Activated T-cell treated with anti-CD3 and anti-CD28 coated beads for 48 hours (primary cell): ENCODE measurements around the gene HECTD1.
"Not testable (repeated sequence)": the region's sequence is repeated elsewhere in the genome, so short reads cannot be mapped to it uniquely, and the experiment has no call there.

ENCODE experiments used
- DNase-seq: peaks from one replicate; pipeline ENCODE4 v3.0.0-alpha.2; 2020; ENCODE audit warnings: low read depth

The HECTD1 gene

DNA sequence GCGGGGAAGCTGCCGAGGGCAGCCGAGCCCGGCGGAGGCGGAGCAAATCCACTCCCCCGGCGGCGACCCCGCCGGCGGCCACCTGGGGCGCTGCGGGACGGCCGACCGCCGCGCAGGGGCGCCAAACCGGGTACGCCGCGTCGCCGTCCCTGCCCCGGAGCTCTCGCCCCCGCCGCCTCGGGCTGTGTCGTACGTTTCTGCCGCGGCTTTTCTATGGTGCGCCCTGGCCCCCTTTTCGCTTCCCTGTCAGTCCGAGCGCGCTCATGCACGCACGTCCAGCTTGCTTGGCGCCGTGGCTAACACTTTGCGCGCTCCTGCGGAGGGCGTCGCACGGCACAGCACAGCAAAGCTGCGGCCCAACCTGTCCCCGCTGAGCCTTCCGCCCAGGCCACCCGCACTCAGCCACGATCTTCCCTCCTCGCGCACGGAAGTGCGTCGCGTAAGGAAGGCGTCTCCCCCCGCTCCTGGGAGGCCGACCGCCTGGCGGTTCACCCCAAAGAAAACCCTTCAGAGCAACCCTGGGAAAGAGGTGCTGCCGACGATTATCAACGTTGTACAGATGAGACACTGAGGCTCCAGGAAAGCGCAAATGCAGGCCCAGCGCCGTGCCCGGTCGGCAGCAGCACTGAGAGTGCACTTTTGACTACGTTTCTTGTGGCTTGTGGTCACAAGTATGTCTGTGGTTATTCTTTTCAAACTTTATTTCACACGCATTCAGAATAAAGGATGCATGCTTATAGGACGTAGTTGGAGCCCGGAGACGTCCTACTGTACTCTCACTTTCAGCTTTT is at the start of gene HECTD1:
Gene HECTD1 (minus strand): TSS at position 39 of the 791 bp plus-strand sequence. CDS start 1,857 bp downstream, outside the sequence.
- DNase-seq: peak; percentile 89

DNA sequence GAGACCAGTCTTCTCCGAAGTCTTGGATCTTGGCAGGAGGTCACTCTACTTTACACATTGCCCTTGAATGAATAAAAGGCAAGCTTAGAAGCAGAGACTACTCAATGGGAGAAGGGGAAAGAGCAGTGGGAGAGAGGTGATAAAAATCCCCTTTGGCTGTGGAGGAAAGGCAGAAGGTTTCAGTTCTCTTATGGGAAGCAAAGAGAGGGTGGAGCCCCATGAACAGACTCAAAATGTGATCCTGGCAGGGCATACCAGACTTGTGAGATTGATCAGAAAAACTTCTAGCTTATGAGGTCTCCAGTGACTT is 49.6 kb upstream of the HECTD1 start:
- DNase-seq: no peak

- DNase-seq: no peak
These were observed 49.1 kb upstream of the HECTD1 start for GRCh38 chr14:31256534-31257243.

DNA sequence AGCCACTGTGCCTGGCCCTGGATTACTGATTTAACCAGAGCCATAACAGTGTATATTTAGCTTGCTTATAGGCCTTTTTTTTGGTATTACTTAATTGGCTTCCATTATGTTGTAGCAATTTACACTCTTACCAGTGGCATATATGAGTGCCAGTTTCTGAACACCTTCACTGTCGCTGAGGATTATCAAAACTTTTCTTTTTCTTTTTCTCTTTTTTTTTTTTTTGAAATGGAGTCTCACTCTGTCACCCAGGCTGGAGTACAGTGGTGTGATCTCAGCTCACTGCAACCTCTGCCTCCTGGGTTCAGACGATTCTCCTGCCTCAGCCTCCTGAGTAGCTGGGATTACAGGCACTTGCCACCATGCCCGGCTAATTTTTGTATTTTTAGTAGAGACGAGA is 48.3 kb upstream of the HECTD1 start:
- not testable (repeated sequence) for DNase-seq

DNA sequence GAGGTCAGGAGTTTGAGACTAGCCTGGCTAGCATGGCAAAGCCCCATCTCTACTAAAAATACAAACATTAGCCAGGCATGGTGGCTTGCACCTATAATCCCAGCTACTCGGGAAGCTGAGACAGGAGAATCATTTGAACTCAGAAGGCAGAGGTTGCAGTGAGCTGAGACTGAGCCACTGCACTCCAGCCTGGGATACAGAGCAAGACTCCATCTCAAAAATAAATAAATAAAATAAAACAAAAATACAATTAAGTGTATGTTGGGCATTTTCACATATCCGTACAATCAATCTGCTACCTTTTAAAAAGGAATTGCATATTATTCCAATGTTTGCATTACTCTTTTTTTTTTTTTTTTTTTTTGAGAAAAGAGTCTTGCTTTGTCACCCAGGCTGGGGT is 47.7 kb upstream of the HECTD1 start:
- DNase-seq: no peak

GRCh38 chr14:31253746-31254471 is 46.3 kb upstream of the HECTD1 start:
- no peak for DNase-seq

GRCh38 chr14:31252865-31253264 is 45.3 kb upstream of the HECTD1 start:
- DNase-seq: no peak

DNA sequence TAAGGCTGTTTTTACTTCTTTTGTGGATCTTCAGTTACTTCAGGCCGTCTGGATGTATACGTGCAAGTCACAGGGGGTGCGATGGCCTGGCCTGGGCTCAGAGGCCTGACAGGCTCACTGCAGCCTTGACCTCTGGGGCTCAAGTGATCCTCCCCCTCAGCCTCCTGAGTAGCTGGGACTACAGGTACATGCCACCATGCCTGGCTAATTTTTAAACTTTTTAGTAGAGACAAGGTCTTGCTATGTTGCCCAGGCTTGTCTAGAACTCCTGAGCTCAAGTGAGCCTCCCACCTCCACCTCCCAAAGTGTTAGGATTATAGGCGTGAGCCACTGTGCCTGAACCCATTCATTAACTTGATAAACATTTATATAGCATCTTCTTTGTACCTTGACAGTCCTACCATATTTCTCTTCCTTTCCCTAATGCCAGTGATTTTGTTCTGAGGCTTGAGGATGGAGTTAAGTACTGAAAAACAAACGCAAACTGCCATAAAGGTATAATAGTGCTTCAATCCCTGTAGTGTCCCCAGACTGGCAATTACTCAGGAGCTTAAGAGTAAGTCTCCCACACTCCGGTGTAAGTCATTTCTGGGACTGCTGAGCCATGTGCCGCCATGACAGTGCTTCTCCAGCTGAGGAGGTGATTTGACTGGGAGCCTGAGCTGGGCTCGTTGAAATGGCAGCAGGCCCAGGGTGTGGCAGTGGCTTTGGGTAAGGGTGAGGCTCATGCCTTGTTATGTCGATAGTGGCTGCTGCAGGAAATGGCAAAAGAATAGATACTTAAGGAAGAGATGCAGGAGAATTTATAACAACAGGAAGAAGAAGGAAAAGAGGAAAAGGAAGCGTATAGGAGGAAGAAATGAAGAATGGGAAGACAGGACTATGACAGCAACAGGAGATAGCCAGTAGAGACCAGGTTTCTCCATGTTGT is 43.7 kb upstream of the HECTD1 start:
- no peak for DNase-seq

- no peak for DNase-seq
These were observed 37.0 kb upstream of the HECTD1 start for GRCh38 chr14:31244626-31245025.

GRCh38 chr14:31243860-31244259 is 36.3 kb upstream of the HECTD1 start:
- peak; percentile 18 for DNase-seq

DNA sequence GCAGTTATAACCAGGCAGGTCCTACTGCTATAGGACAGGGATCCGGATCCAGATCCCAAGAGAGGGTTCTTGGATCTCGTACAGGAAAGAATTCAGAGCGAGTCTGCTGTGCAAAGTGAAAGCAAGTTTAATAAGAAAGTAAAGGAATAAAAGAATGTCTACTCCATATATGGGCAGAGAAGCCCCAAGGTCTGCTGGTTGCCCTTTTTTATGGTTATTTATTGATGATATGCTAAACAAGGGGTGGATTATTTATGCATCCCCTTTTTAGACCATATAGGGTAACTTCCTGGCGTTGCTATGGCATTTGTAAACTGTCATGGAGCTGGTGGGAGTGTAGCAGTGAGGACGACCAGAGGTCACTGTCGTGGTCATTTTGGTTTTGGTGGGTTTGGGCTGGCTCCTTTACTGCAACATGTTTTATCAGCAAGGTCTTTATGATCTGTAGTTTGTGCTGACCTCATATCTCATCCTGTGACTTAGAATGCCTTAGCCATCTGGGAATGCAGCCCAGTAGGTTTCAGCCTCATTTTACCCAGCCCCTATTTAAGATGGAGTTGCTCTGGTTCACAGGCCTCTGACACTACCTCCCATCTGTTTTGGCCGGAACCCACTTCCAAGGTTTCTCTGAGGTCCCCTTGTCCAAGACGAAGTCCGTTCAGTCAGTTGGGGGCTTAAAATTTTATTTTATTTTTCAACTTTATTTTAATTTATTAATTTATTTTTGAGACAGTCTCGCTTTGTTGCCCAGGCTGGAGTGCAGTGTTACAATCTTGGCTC is 34.8 kb upstream of the HECTD1 start:
- DNase-seq: not testable (repeated sequence)

DNA sequence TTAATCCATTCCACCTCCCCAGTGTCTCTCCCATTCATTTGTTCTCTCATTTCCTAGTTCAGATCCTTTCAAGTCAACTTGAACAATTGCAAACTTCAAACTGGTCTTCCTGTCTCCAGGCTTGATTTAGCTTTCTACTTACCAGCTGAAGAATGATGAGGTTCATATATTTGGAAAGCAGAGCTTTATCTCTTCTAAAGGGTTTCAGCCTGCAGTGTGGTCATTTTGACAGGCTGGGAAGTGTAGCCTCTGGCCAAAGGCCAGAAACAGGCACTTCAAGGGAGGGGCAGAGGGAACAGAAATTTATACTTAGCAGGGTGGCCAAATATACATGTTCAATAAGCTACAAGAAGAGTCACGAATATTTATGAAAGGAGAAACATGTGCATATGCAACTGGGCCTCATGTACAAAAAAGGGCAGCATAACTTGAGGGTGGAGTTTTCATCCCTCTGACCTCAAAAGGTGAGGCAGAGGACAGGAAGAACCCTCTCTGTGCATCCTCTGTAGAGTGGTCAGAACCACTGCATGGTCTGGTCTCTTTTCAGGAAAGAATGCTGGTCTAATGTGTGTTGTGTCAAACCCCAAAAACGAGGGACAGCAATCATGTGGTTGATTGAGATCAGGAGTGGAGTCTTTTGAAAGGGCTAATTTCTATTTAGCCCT is 34.0 kb upstream of the HECTD1 start:
- no peak for DNase-seq

- no peak for DNase-seq
These were observed 32.1 kb upstream of the HECTD1 start for GRCh38 chr14:31239741-31240140.

- DNase-seq: no peak
These were observed 27.9 kb upstream of the HECTD1 start for GRCh38 chr14:31235462-31235861.

- DNase-seq: no peak
These were observed 24.5 kb upstream of the HECTD1 start for GRCh38 chr14:31232081-31232480.

DNA sequence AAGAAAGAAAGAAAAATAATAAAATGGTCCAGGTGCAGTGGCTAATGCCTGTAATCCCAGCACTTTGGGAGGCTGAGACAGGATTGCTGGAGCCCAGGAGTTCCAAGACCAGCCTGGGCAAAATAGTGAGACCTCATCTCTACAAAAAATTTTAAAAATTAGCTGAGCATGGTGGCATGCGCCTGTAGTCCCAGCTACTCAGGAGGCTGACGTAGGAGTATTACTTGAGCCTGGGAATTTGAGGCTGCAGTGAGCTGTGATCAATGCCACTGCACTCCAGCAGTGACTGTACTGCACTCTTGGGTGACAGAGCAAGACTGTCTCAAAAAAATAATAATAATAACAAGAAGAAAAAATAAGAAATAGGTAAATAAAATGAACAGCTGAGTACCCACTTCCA is 23.7 kb upstream of the HECTD1 start:
- not testable (repeated sequence) for DNase-seq

- no peak for DNase-seq
These were observed 23.0 kb upstream of the HECTD1 start for GRCh38 chr14:31230573-31230958.

DNA sequence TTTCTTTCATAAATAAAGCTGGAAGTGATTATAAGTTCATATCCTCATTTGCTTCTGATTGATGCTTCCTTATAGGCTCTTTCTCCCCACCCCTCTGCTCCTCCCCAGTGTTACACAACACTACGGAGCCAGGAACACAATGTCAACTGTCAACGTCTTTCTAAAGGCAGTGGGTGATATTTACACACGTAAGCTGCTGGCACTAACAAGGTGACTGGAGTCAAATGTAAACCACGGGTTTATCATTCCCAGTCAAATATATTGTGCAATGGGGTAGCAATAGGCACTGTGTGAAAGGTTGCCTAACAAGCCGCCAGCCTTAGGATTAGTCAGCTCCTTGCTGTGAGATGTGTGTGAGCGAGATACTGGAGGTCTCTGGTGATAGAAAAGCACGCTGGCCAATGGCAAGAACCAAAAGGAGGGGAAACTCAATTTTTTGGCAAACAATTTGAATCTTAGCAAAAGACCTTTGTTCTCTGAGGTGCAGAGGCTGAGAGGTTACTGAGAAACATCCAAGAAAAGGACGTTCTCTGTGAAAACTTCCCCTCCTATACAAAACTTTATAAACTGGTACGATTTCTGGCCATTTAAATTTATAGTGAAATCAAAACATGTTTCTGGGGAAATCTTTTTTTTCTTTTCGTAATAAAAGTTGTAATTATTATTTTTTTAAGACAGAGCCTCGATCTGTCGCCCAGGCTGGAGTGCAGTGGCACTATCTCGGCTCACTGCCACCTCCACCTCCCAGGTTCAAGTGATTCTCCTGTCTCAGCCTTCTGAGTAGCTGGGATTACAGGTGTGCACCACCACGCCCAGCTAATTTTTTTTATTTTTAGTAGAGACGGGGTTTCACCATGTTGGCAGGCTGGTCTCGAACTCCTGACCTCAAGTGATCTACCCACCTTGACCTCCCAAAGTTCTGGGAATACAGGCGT is 22.3 kb upstream of the HECTD1 start:
- DNase-seq: no peak

- no peak for DNase-seq
These were observed 21.4 kb upstream of the HECTD1 start for GRCh38 chr14:31229009-31229408.
